K562 (cell line): ENCODE measurements around the gene LMAN1L. TPM values are rescaled to one million over a fixed set of nuclear protein-coding genes. Genes with fewer than 3 reads are reported as not detected.
A peak's percentile ranks its signal among the peaks of the same experiment; 100 is the strongest.

Experiments
- ATAC-seq: fragments of 200-7000 bp; cut with Tn5 transposase; 3 replicates; pipeline ENCODE4 v1.9.1; 2020; ENCODE audit warnings: moderate library complexity
- BruUV-seq: library from RNA; stranded (reverse); fragments of 400-500 nt; replicated peaks from 2 replicates; lab custom pipeline; 2021; lab: Mats Ljungman, UMichigan
- CTCF ChIA-PET: fragments of 300-600 bp; formaldehyde crosslinking; extraction: SDS; loops from one replicate; lab custom pipeline; 2021; ENCODE audit warnings: low intra/inter-chr PET ratio; lab: Yijun Ruan, JAX
- POLR2A ChIA-PET: fragments of 300-600, 350-650 bp; sonication (Branson Sonifier 250); formaldehyde crosslinking; extraction: SDS; loops from one replicate; lab custom pipeline; 2021; ENCODE audit warnings: antibody characterized with exemption, inconsistent platforms; lab: Yijun Ruan, JAX
- DNase-seq, 4 experiments: peaks; one replicate each; pipeline versions ENCODE4 v3.0.0 to v3.0.0-alpha.2; 2011 to 2018; ENCODE audit warnings: low spot score in 3 of 4, mixed read lengths in 3 of 4; ENCODE audit errors: extremely low read depth in 1 of 4
- FAIRE-seq: peaks from 2 replicates; lab custom pipeline; 2011; peaks lifted over from hg19 to GRCh38; lab: Jason Lieb, UNC
- H2AFZ ChIP-seq: 2 replicates; pipeline ENCODE4 v1.6.0; 2011; ENCODE audit warnings: low read depth, low read length, control low read depth, inconsistent platforms
- H3K27ac ChIP-seq: fragments of 200-600 bp; 3 replicates; pipeline ENCODE4 v1.8.0; 2011; ENCODE audit warnings: low read depth, mild to moderate bottlenecking, control low read depth, inconsistent platforms, low read length, moderate library complexity, mixed read lengths; ENCODE audit errors: extremely low read depth
- H3K27me3 ChIP-seq, 2 experiments: fragments of 300-600 bp in 1 of 2; 2 replicates in 1 of 2; 3 replicates in 1 of 2; pipeline versions ENCODE4 v1.6.0 to v1.8.0; 2011; ENCODE audit warnings: inconsistent platforms in 2 of 2, low read length in 2 of 2, mild to moderate bottlenecking in 1 of 2, mixed read lengths in 1 of 2, moderate library complexity in 1 of 2; ENCODE audit not compliant: control insufficient read depth in 2 of 2, insufficient read depth in 2 of 2
- H3K36me3 ChIP-seq: fragments of 300-600 bp; 3 replicates; pipeline ENCODE4 v1.8.0; 2011; ENCODE audit warnings: mild to moderate bottlenecking, low read length, inconsistent platforms; ENCODE audit not compliant: control insufficient read depth, insufficient read depth
- H3K4me1 ChIP-seq, 2 experiments: fragments of 200-600 bp in 1 of 2; replicated peaks in 1 of 2; 2 replicates in 1 of 2; 3 replicates in 1 of 2; pipeline versions ENCODE4 v1.5.1 to v1.8.0; 2011; ENCODE audit warnings: inconsistent platforms in 2 of 2, low read length in 2 of 2, mild to moderate bottlenecking in 1 of 2, mixed read lengths in 1 of 2, moderate library complexity in 1 of 2; ENCODE audit not compliant: control insufficient read depth in 2 of 2, insufficient read depth in 2 of 2
- H3K4me2 ChIP-seq: 2 replicates; pipeline ENCODE4 v1.6.1; 2011; ENCODE audit warnings: low read length, control low read depth, inconsistent platforms, mixed read lengths; ENCODE audit not compliant: insufficient read depth
- H3K4me3 ChIP-seq: fragments of 200-600 bp; sonication (generic), shearing (Covaris generic); 2 replicates; pipeline ENCODE4 v1.5.1; 2016; ENCODE audit warnings: control low read depth, inconsistent platforms
- H3K79me2 ChIP-seq: fragments of 200-600 bp; 3 replicates; pipeline ENCODE4 v1.8.0; 2011; ENCODE audit warnings: low read length, inconsistent platforms; ENCODE audit not compliant: control insufficient read depth, insufficient read depth
- H3K9ac ChIP-seq, 2 experiments: 2 replicates each; pipeline versions ENCODE4 v1.6.0 to v1.6.1; 2011; ENCODE audit warnings: low read depth in 2 of 2, low read length in 2 of 2, control low read depth in 1 of 2, inconsistent platforms in 1 of 2, mild to moderate bottlenecking in 1 of 2, mixed read lengths in 1 of 2; ENCODE audit not compliant: insufficient read depth in 1 of 2
- H3K9me1 ChIP-seq: one replicate; pipeline ENCODE4 v1.6.0; 2011; ENCODE audit warnings: inconsistent platforms, mild to moderate bottlenecking, low read length, moderate library complexity; ENCODE audit not compliant: control insufficient read depth, insufficient read depth
- H3K9me3 ChIP-seq: replicated peaks from 2 replicates; pipeline ENCODE4 v1.5.1; 2011; ENCODE audit warnings: low read depth, low read length, inconsistent platforms; ENCODE audit not compliant: control insufficient read depth, insufficient read depth
- H4K20me1 ChIP-seq: replicated peaks from 2 replicates; pipeline ENCODE4 v1.6.1; 2011; ENCODE audit warnings: low read length, inconsistent platforms, mixed read lengths; ENCODE audit not compliant: control insufficient read depth, insufficient read depth
- CHD2 ChIP-seq: IDR thresholded peaks from 2 replicates; pipeline ENCODE4 v1.6.1; 2011; ENCODE audit warnings: low read depth, low read length
- CLOCK ChIP-seq: fragments of 250-450 bp; sonication (Bioruptor Pico); IDR thresholded peaks from 2 replicates; pipeline ENCODE4 v1.4.0; 2020; ENCODE audit warnings: mild to moderate bottlenecking, moderate library complexity, borderline replicate concordance
- DMBX1 ChIP-seq: fragments of 250-450 bp; sonication (Bioruptor Pico); IDR thresholded peaks from 2 replicates; pipeline ENCODE4 v1.8.0; 2022; ENCODE audit warnings: inconsistent platforms, mild to moderate bottlenecking, moderate library complexity, borderline replicate concordance
- FOXP1 ChIP-seq: sonication (generic); formaldehyde crosslinking; IDR thresholded peaks from 2 replicates; pipeline ENCODE4 v1.8.0; 2022; ENCODE audit warnings: mild to moderate bottlenecking, missing genetic modification reagents
- IRF1 ChIP-seq: sonication (generic); formaldehyde crosslinking; IDR thresholded peaks from 2 replicates; pipeline ENCODE4 v1.8.0; 2022; ENCODE audit warnings: missing genetic modification reagents, mild to moderate bottlenecking, borderline replicate concordance
- MAZ ChIP-seq, 2 experiments: fragments of 450-650 bp in 1 of 2; sonication (generic) in 1 of 2; formaldehyde crosslinking; IDR thresholded peaks in 1 of 2; conservative IDR thresholded peaks in 1 of 2; 2 replicates each; pipeline versions ENCODE4 v1.4.0 to v1.5.0; 2020; ENCODE audit warnings: mild to moderate bottlenecking in 1 of 2, missing genetic modification reagents in 1 of 2
- PCBP1 ChIP-seq: fragments of 200-400 bp; formaldehyde crosslinking; IDR thresholded peaks from 2 replicates; pipeline ENCODE4 v1.6.1; 2018; ENCODE audit warnings: mild to moderate bottlenecking, low read depth, low read length; ENCODE audit not compliant: poor library complexity, severe bottlenecking
- SPI1 ChIP-seq: IDR thresholded peaks from 2 replicates; pipeline ENCODE4 v1.6.1; 2011; ENCODE audit warnings: low read depth, low read length, control low read depth, borderline replicate concordance
- ZFP30 ChIP-seq: fragments of 250-450 bp; sonication (Bioruptor Pico); IDR thresholded peaks from 2 replicates; pipeline ENCODE4 v1.8.0; 2022; ENCODE audit warnings: moderate library complexity, mild to moderate bottlenecking, inconsistent platforms, borderline replicate concordance
- ZKSCAN3 ChIP-seq: fragments of 250-450 bp; sonication (Bioruptor Pico); IDR thresholded peaks from 2 replicates; pipeline ENCODE4 v1.4.0; 2020
- WGBS: fragments of 100-300 bp; shearing (Covaris generic); methylation state at CpG from one replicate; pipeline ENCODE4 v1.1.6; 2016; ENCODE audit warnings: low coverage, mixed read lengths; ENCODE audit not compliant: insufficient coverage; ENCODE audit errors: missing lambda C conversion rate; 5-methylcytosine and 5-hydroxymethylcytosine counted together
- in situ Hi-C: fragments of 300-500 bp; cut with MboI; formaldehyde crosslinking; loops from 4 replicates; pipeline ENCODE4 v1.15.0; 2018; ENCODE audit warnings: inconsistent platforms, mixed read lengths
- intact Hi-C: fragments of 100-400 bp; cut with micrococcal nuclease; formaldehyde crosslinking; loops from 2 replicates; pipeline ENCODE4 v1.14.2; 2022
- polyA plus RNA-seq, 8 experiments: library from polyadenylated mRNA; depleted of rRNA in 4 of 8; stranded (reverse) in 5 of 8; unstranded in 3 of 8; fragments of >200 nt; fragmentation: Nextera tagmentation in 2 of 8; fragmentation: Illumina TruSeq in 1 of 8; extraction: Ambion mirVana in 2 of 8; extraction: Trizol in 1 of 8; gene quantifications; 2 replicates each; pipeline versions ENCODE4 v1.2.1 to v1.2.3, GENCODE V29; 2011 to 2014; ENCODE audit warnings: inconsistent platforms in 1 of 8, missing spikeins in 1 of 8
- total RNA-seq, 7 experiments: library from RNA; depleted of rRNA in 6 of 7; stranded (reverse); fragments of >200 nt in 6 of 7; fragmentation: Illumina TruSeq in 2 of 7; extraction: Trizol in 2 of 7; gene quantifications; 2 replicates each; pipeline versions ENCODE4 v1.2.1 to v1.2.3, GENCODE V29; 2011 to 2021; ENCODE audit warnings: low replicate concordance in 1 of 7
- TF ChIP-seq, protein P1 (sequence below): fragments of 250-450 bp; sonication (Bioruptor Pico); IDR thresholded peaks from 2 replicates; pipeline ENCODE4 v1.5.0; 2020; ENCODE audit warnings: mild to moderate bottlenecking, borderline replicate concordance

LMAN1L gene
- total and polyA plus RNA-seq, 9 of the 15 experiments (the other 6 are each of a cell fraction or from before 2014, with no cell fraction given): not detected

GRCh38 chr15:74782259-74783071 is 30.2 kb upstream of the LMAN1L start:
- FAIRE-seq (no peak), DNase-seq (peak in 2 of 4 experiments; percentile 50 to 69), ATAC-seq (peak; percentile 49)
- ChIA-PET CTCF (interaction anchor here (1.0 kb wide), 1 partner anchor 17 kb away, joined by 3 read pairs; no protein-coding TSS in a partner anchor), POLR2A (interaction anchor here (0.5 to 1.1 kb wide), 5 partner anchors 16 to 251 kb away, joined by 3 to 4 read pairs (median 3); no protein-coding TSS in a partner anchor)
- peak overlapping the region; percentile 78 for H3K4me3 ChIP-seq
- peak overlapping the region; percentile 92 for H3K4me2 ChIP-seq
- intact Hi-C loops (no loop called here), in situ Hi-C loops (no loop called here)
- H3K9me1 ChIP-seq: peaks cover 4% of the 10 kb centered on the region
- peaks cover 9% of the 10 kb centered on the region; the same call in 1 of the 2 replicates for H4K20me1 ChIP-seq
- WGBS: 1% methylated on average over 20 of the region's 72 CpGs
- peaks cover 28% of the 10 kb centered on the region; the same call in 2 of the 3 replicates for H3K36me3 ChIP-seq
- peak overlapping the region; percentile 73 to 93 for H3K9ac ChIP-seq
- H3K27me3 ChIP-seq: no peaks in the 10 kb centered on the region
- no TSS peak for BruUV-seq
- peak overlapping the region; percentile 37 for H2AFZ ChIP-seq
- peak overlapping the region; percentile 69 for H3K27ac ChIP-seq
- H3K9me3 ChIP-seq: no peaks in the 10 kb centered on the region
- H3K79me2 ChIP-seq: peaks cover 53% of the 10 kb centered on the region
- H3K4me1 ChIP-seq: peaks cover 59 to 75% of the 10 kb centered on the region in 2 experiments
- TF ChIP-seq ZFP30 (CRISPR knock-in tag) (no peak), SPI1 (peak; percentile 24; the same call in 1 of the 2 replicates), DMBX1 (no peak), CLOCK (CRISPR knock-in tag) (no peak), ZKSCAN3 (CRISPR knock-in tag) (no peak), PCBP1 (peak; percentile 29), CHD2 (no peak), FOXP1 (no peak), IRF1 (CRISPR knock-in tag) (no peak), MAZ (CRISPR knock-in tag; conservative IDR thresholded peaks at IDR 0.05 in 1 of 2, IDR thresholded peaks at IDR 0.05 in 1 of 2) (peak in 1 of 2 experiments; percentile 9; a peak in 1 of 4 replicates)
- TF ChIP-seq, protein P1, sequence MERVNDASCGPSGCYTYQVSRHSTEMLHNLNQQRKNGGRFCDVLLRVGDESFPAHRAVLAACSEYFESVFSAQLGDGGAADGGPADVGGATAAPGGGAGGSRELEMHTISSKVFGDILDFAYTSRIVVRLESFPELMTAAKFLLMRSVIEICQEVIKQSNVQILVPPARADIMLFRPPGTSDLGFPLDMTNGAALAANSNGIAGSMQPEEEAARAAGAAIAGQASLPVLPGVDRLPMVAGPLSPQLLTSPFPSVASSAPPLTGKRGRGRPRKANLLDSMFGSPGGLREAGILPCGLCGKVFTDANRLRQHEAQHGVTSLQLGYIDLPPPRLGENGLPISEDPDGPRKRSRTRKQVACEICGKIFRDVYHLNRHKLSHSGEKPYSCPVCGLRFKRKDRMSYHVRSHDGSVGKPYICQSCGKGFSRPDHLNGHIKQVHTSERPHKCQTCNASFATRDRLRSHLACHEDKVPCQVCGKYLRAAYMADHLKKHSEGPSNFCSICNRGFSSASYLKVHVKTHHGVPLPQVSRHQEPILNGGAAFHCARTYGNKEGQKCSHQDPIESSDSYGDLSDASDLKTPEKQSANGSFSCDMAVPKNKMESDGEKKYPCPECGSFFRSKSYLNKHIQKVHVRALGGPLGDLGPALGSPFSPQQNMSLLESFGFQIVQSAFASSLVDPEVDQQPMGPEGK (CRISPR knock-in tag): no peak
